NCI-H748 treated with DMSO at 0.1 percent for 48 hours (cell line): Measurements from ENCODE around the gene CDKN2B-AS1.
A peak's percentile ranks its signal among the peaks of the same experiment; 100 is the strongest.

Experiments used
- DNase-seq: peaks from one replicate; lab custom pipeline; 2025; lab: John Stamatoyannopoulos, UW

Gene CDKN2B-AS1

GRCh38 chr9:21982861-21983560 lies 11.6 kb upstream of the CDKN2B-AS1 start:
- no peak for DNase-seq

- no peak for DNase-seq
These were observed 11.0 kb upstream of the CDKN2B-AS1 start for GRCh38 chr9:21983561-21983935.

GRCh38 chr9:21984101-21984500 lies 10.5 kb upstream of the CDKN2B-AS1 start:
- DNase-seq = no peak

- DNase-seq = no peak
These were observed 8.5 kb upstream of the CDKN2B-AS1 start for GRCh38 chr9:21985964-21986667.

- DNase-seq = peak; percentile 30
These were observed 6.3 kb upstream of the CDKN2B-AS1 start for GRCh38 chr9:21988056-21988990.

- DNase-seq = no peak
These were observed 5.0 kb upstream of the CDKN2B-AS1 start for GRCh38 chr9:21989440-21990189.

GRCh38 chr9:21991072-21991959 lies 3.3 kb upstream of the CDKN2B-AS1 start:
- DNase-seq = no peak

- DNase-seq = no peak
These were observed 1.6 kb upstream of the CDKN2B-AS1 start for GRCh38 chr9:21993007-21993406.

GRCh38 chr9:21993893-21994555 lies 567 bp upstream of the CDKN2B-AS1 start, which contains the start of gene CDKN2A:
TSS of gene CDKN2A (minus strand) at chr9:21994392.
- DNase-seq = peak; percentile 65

- peak; percentile 83 for DNase-seq
These were observed 545 bp downstream of the CDKN2B-AS1 start for GRCh38 chr9:21995006-21995665.

GRCh38 chr9:21995666-21996398 lies 1.2 kb downstream of the CDKN2B-AS1 start:
- peak; percentile 62 for DNase-seq

- DNase-seq = peak; percentile 54
These were observed 1.8 kb downstream of the CDKN2B-AS1 start for GRCh38 chr9:21996438-21996837.

GRCh38 chr9:21996858-21997257 lies 2.3 kb downstream of the CDKN2B-AS1 start:
- no peak for DNase-seq

- DNase-seq = no peak
These were observed 2.9 kb downstream of the CDKN2B-AS1 start for GRCh38 chr9:21997480-21997879.

GRCh38 chr9:21998026-21998425 lies 3.4 kb downstream of the CDKN2B-AS1 start:
- DNase-seq = no peak

GRCh38 chr9:22002038-22002437 lies 7.4 kb downstream of the CDKN2B-AS1 start:
- no peak for DNase-seq

- no peak for DNase-seq
These were observed 10.6 kb downstream of the CDKN2B-AS1 start for GRCh38 chr9:22005021-22005701.
